ENCODE results near the gene SLCO4A1. TPM values are rescaled to one million over a fixed set of nuclear protein-coding genes. Genes with fewer than 3 reads are reported as not detected.

SLCO4A1 gene
- total RNA-seq, 1 donor from 2014 or later = 1.4 TPM

- Mint-ChIP-seq H3K4me1 (ENCODE audit: unreplicated experiment) (no peaks in the 10 kb centered on the region), H3K27me3 (ENCODE audit: unreplicated experiment) (peaks cover 10% of the 10 kb centered on the region), H3K27ac (ENCODE audit: unreplicated experiment) (no peak overlapping the region), H3K9me3 (ENCODE audit: unreplicated experiment) (no peaks in the 10 kb centered on the region), H3K4me3 (ENCODE audit: unreplicated experiment) (no peak overlapping the region), H3K36me3 (ENCODE audit: low read depth, unreplicated experiment) (no peaks in the 10 kb centered on the region)
- DNase-seq (ENCODE audit: low spot score) = no peak
- TF ChIP-seq, protein P1, sequence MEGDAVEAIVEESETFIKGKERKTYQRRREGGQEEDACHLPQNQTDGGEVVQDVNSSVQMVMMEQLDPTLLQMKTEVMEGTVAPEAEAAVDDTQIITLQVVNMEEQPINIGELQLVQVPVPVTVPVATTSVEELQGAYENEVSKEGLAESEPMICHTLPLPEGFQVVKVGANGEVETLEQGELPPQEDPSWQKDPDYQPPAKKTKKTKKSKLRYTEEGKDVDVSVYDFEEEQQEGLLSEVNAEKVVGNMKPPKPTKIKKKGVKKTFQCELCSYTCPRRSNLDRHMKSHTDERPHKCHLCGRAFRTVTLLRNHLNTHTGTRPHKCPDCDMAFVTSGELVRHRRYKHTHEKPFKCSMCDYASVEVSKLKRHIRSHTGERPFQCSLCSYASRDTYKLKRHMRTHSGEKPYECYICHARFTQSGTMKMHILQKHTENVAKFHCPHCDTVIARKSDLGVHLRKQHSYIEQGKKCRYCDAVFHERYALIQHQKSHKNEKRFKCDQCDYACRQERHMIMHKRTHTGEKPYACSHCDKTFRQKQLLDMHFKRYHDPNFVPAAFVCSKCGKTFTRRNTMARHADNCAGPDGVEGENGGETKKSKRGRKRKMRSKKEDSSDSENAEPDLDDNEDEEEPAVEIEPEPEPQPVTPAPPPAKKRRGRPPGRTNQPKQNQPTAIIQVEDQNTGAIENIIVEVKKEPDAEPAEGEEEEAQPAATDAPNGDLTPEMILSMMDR (IDR thresholded peaks at IDR 0.05; ENCODE audit: unreplicated experiment) = no peak
Measured at GRCh38 chr20:62674370-62674769, 32.1 kb downstream of the SLCO4A1 start.

DNA sequence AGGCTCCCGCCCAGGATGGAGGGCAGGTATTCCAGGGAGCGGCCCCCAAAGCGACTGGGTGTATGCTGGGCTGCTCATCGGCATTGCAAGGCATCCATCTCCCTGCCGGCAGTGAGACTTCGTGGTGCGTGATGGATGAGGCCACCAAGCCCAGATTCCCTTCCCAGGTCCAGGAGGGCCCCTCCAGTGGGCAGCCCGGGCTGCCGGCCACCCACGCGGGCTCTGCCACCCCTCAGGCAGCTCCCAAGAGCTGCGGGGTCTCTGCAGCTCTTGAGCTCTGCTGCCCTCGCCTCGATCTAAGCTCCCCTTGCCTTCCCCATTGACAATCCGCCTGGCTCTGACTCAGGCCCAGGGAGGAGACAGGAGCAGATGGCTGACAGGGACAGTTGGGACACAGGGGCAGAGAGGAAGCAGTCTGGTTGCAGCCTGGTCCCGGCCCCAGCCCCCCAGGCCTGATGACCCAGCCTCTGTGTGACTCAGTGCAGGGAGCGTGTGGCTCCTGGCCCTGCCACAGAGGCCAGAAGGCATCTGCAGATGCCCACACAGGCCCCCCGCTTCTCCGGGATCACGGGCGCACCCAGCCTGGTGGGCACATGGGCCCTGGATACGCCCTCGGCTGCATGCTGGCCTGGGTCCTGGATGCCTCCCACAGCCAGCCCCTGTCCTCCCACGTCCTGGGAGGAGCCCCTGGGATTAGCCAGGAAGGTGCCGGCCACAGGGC, 33.0 kb downstream of the SLCO4A1 start:
- Mint-ChIP-seq H3K4me3 (ENCODE audit: unreplicated experiment) (no peak overlapping the region), H3K4me1 (ENCODE audit: unreplicated experiment) (no peaks in the 10 kb centered on the region), H3K27me3 (ENCODE audit: unreplicated experiment) (peaks cover 10% of the 10 kb centered on the region), H3K9me3 (ENCODE audit: unreplicated experiment) (no peaks in the 10 kb centered on the region), H3K27ac (ENCODE audit: unreplicated experiment) (no peak overlapping the region), H3K36me3 (ENCODE audit: low read depth, unreplicated experiment) (no peaks in the 10 kb centered on the region)
- TF ChIP-seq, protein P1 (IDR thresholded peaks at IDR 0.05; ENCODE audit: unreplicated experiment) = no peak
- DNase-seq (ENCODE audit: low spot score) = no peak

- H3K36me3 Mint-ChIP-seq (ENCODE audit: low read depth, unreplicated experiment) = no peaks in the 10 kb centered on the region
- no peaks in the 10 kb centered on the region for H3K9me3 Mint-ChIP-seq (ENCODE audit: unreplicated experiment)
- no peak overlapping the region for H3K27ac Mint-ChIP-seq (ENCODE audit: unreplicated experiment)
- H3K27me3 Mint-ChIP-seq (ENCODE audit: unreplicated experiment) = peaks cover 10% of the 10 kb centered on the region
- no peaks in the 10 kb centered on the region for H3K4me1 Mint-ChIP-seq (ENCODE audit: unreplicated experiment)
- TF ChIP-seq, protein P1 (IDR thresholded peaks at IDR 0.05; ENCODE audit: unreplicated experiment) = no peak
- H3K4me3 Mint-ChIP-seq (ENCODE audit: unreplicated experiment) = no peak overlapping the region
- no peak for DNase-seq (ENCODE audit: low spot score)
Measured at GRCh38 chr20:62675877-62676260, 33.6 kb downstream of the SLCO4A1 start.

- Mint-ChIP-seq H3K36me3 (ENCODE audit: low read depth, unreplicated experiment) (no peaks in the 10 kb centered on the region), H3K4me1 (ENCODE audit: unreplicated experiment) (no peaks in the 10 kb centered on the region), H3K4me3 (ENCODE audit: unreplicated experiment) (no peak overlapping the region), H3K27me3 (ENCODE audit: unreplicated experiment) (peaks cover 11% of the 10 kb centered on the region), H3K27ac (ENCODE audit: unreplicated experiment) (no peak overlapping the region), H3K9me3 (ENCODE audit: unreplicated experiment) (no peaks in the 10 kb centered on the region)
- DNase-seq (ENCODE audit: low spot score) = no peak
- TF ChIP-seq, protein P1 (IDR thresholded peaks at IDR 0.05; ENCODE audit: unreplicated experiment) = no peak
Measured at GRCh38 chr20:62676976-62677375, 34.7 kb downstream of the SLCO4A1 start.

DNA sequence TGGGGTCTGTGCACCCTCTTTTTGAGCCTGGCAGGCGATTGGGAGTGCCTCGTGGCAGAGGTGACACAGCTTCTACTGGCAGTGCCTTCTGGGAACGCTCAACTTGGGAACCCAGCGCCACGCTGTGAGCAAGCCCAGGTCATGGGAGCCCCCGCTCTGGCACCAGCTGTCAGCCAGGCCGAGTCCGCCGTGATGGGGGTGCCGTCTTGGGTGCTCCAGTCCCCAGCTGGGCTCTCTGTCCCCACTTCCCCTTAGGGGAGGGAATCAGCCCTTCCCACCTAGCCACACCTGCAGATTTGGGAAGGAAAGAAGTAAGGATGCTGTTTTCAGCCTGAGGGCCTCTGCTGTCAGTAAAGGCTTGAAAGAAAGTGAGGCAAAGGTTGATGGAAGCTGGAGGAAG, 35.4 kb downstream of the SLCO4A1 start:
- H3K27me3 Mint-ChIP-seq (ENCODE audit: unreplicated experiment) = peaks cover 13% of the 10 kb centered on the region
- no peaks in the 10 kb centered on the region for H3K9me3 Mint-ChIP-seq (ENCODE audit: unreplicated experiment)
- H3K36me3 Mint-ChIP-seq (ENCODE audit: low read depth, unreplicated experiment) = no peaks in the 10 kb centered on the region
- TF ChIP-seq, protein P1 (IDR thresholded peaks at IDR 0.05; ENCODE audit: unreplicated experiment) = no peak
- H3K27ac Mint-ChIP-seq (ENCODE audit: unreplicated experiment) = no peak overlapping the region
- DNase-seq (ENCODE audit: low spot score) = no peak
- H3K4me1 Mint-ChIP-seq (ENCODE audit: unreplicated experiment) = no peaks in the 10 kb centered on the region
- no peak overlapping the region for H3K4me3 Mint-ChIP-seq (ENCODE audit: unreplicated experiment)

Measured in endothelial cell (in vitro differentiated cells).